ENCODE measurements around the gene PAQR4.

PAQR4 gene

GRCh38 chr16:3020604-3021448 lies 51.7 kb downstream of the PAQR4 start (continued):
- TF ChIP-seq ZNF555 (tag by site-specific recombination; conservative IDR thresholded peaks at IDR 0.05): no peak
- no peak for TF ChIP-seq ZNF404 (tag by site-specific recombination; IDR thresholded peaks at IDR 0.05)
- TF ChIP-seq, protein P1, sequence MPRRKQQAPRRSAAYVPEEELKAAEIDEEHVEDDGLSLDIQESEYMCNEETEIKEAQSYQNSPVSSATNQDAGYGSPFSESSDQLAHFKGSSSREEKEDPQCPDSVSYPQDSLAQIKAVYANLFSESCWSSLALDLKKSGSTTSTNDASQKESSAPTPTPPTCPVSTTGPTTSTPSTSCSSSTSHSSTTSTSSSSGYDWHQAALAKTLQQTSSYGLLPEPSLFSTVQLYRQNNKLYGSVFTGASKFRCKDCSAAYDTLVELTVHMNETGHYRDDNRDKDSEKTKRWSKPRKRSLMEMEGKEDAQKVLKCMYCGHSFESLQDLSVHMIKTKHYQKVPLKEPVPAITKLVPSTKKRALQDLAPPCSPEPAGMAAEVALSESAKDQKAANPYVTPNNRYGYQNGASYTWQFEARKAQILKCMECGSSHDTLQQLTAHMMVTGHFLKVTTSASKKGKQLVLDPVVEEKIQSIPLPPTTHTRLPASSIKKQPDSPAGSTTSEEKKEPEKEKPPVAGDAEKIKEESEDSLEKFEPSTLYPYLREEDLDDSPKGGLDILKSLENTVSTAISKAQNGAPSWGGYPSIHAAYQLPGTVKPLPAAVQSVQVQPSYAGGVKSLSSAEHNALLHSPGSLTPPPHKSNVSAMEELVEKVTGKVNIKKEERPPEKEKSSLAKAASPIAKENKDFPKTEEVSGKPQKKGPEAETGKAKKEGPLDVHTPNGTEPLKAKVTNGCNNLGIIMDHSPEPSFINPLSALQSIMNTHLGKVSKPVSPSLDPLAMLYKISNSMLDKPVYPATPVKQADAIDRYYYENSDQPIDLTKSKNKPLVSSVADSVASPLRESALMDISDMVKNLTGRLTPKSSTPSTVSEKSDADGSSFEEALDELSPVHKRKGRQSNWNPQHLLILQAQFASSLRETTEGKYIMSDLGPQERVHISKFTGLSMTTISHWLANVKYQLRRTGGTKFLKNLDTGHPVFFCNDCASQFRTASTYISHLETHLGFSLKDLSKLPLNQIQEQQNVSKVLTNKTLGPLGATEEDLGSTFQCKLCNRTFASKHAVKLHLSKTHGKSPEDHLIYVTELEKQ (tag by site-specific recombination; IDR thresholded peaks at IDR 0.05; ENCODE audit: borderline replicate concordance): peak; percentile 36; the same call in 1 of the 2 replicates
- no peak for TF ChIP-seq MEIS1 (CRISPR knock-in tag; IDR thresholded peaks at IDR 0.05; ENCODE audit: borderline replicate concordance)
- 0 out of 2 replicates have a peak, but pooled peaks have one; percentile 2 for TF ChIP-seq ZNF654 (tag by site-specific recombination; IDR thresholded peaks at IDR 0.05; ENCODE audit: low read depth)
- TF ChIP-seq OSR2 (tag by site-specific recombination; IDR thresholded peaks at IDR 0.05): peak; percentile 52
- peak; percentile 36 for TF ChIP-seq EGR2 (tag by site-specific recombination; IDR thresholded peaks at IDR 0.05; ENCODE audit: low read depth)
- peak; percentile 62 for TF ChIP-seq IKZF3 (tag by site-specific recombination; IDR thresholded peaks at IDR 0.05)
- TF ChIP-seq ZNF792 (tag by site-specific recombination; IDR thresholded peaks at IDR 0.05): no peak
- TF ChIP-seq ZNF138 (tag by site-specific recombination; IDR thresholded peaks at IDR 0.05; ENCODE audit: borderline replicate concordance): no peak
- TF ChIP-seq ZNF175 (tag by site-specific recombination; IDR thresholded peaks at IDR 0.05): no peak
- TF ChIP-seq ZSCAN23 (tag by site-specific recombination; IDR thresholded peaks at IDR 0.05): peak; percentile 86; the same call in 1 of the 2 replicates
- TF ChIP-seq TCF7L2 (IDR thresholded peaks at IDR 0.05; ENCODE audit: borderline replicate concordance, low read depth, low read length): no peak
- no peak for TF ChIP-seq ZNF530 (tag by site-specific recombination; IDR thresholded peaks at IDR 0.05; ENCODE audit: low read depth)
- no peak for TF ChIP-seq ZNF114 (tag by site-specific recombination; IDR thresholded peaks at IDR 0.05)
- TF ChIP-seq ZNF184 (tag by site-specific recombination; IDR thresholded peaks at IDR 0.05): peak; percentile 82
- TF ChIP-seq ZBTB20 (tag by site-specific recombination; IDR thresholded peaks at IDR 0.05): no peak; the same call in 1 of the 2 replicates
- TF ChIP-seq ZNF624 (tag by site-specific recombination; IDR thresholded peaks at IDR 0.05): no peak
- peak; percentile 64 for TF ChIP-seq ZFHX2 (tag by site-specific recombination; conservative IDR thresholded peaks at IDR 0.05)
- TF ChIP-seq KLF8 (tag by site-specific recombination; IDR thresholded peaks at IDR 0.05): peak; percentile 90
- TF ChIP-seq ZNF366 (tag by site-specific recombination; conservative IDR thresholded peaks at IDR 0.05): peak; percentile 85
- TF ChIP-seq ZFP69B (tag by site-specific recombination; IDR thresholded peaks at IDR 0.05): peak; percentile 80
- peak; percentile 84 for TF ChIP-seq ZNF24 (tag by site-specific recombination; IDR thresholded peaks at IDR 0.05)
- TF ChIP-seq ZNF623 (tag by site-specific recombination; IDR thresholded peaks at IDR 0.05): peak; percentile 22; the same call in 1 of the 2 replicates
- TF ChIP-seq ZNF791 (tag by site-specific recombination; IDR thresholded peaks at IDR 0.05): no peak
- TF ChIP-seq ZNF549 (tag by site-specific recombination; IDR thresholded peaks at IDR 0.05): no peak
- TF ChIP-seq KLF1 (tag by site-specific recombination; IDR thresholded peaks at IDR 0.05): peak; percentile 88
- no peak for TF ChIP-seq ZNF670 (tag by site-specific recombination; IDR thresholded peaks at IDR 0.05; ENCODE audit: low read depth)
- no peak for TF ChIP-seq KLF7 (tag by site-specific recombination; IDR thresholded peaks at IDR 0.05; ENCODE audit: borderline replicate concordance)
- TF ChIP-seq ZBTB1 (tag by site-specific recombination; IDR thresholded peaks at IDR 0.05): peak; percentile 85
- no peak for TF ChIP-seq ZNF48 (tag by site-specific recombination; IDR thresholded peaks at IDR 0.05)
- peak; percentile 81; the same call in 1 of the 2 replicates for TF ChIP-seq ZNF391 (tag by site-specific recombination; IDR thresholded peaks at IDR 0.05; ENCODE audit: borderline replicate concordance, low read depth)
- TF ChIP-seq ZNF510 (tag by site-specific recombination; IDR thresholded peaks at IDR 0.05; ENCODE audit: insufficient replicate concordance): no peak
- TF ChIP-seq ZNF302 (tag by site-specific recombination; IDR thresholded peaks at IDR 0.05; ENCODE audit: low read depth): no peak

Measured in HEK293 (cell line).